ENCODE data around the gene POLE.

GRCh38 chr12:132640936-132641335, 46.2 kb downstream of the POLE start:
- TF ChIP-seq CTCF (conservative IDR thresholded peaks at IDR 0.05; ENCODE audit: low read length), result no peak
- TF ChIP-seq EZH2phosphoT487 (IDR thresholded peaks at IDR 0.05; ENCODE audit: borderline replicate concordance), result no peak
